H1 (cell line): ENCODE data around the gene TSPAN15. TPM values are rescaled to one million over a fixed set of nuclear protein-coding genes. Genes with fewer than 3 reads are reported as not detected.

Source experiments
- CTCF ChIA-PET: fragments of 300-600 bp; sonication (Branson Sonifier 250); formaldehyde crosslinking; loops from one replicate; lab custom pipeline; 2021; ENCODE audit not compliant: partially characterized antibody; lab: Charles Lee
- POLR2A ChIA-PET: fragments of 300-600 bp; sonication (Branson Sonifier 250); formaldehyde crosslinking; loops from one replicate; lab custom pipeline; 2021; ENCODE audit warnings: inconsistent platforms; ENCODE audit not compliant: partially characterized antibody; lab: Charles Lee
- DNase-seq, 2 experiments: peaks; one replicate each; pipeline versions ENCODE4 v3.0.0 to v3.0.0-alpha.2; 2010 to 2022; ENCODE audit warnings: low spot score in 2 of 2, low read depth in 1 of 2, mixed read lengths in 1 of 2
- FAIRE-seq: peaks from 2 replicates; lab custom pipeline; 2011; peaks lifted over from hg19 to GRCh38; lab: Jason Lieb, UNC
- H2AFZ ChIP-seq: 2 replicates; pipeline ENCODE4 v1.8.1; 2012; ENCODE audit warnings: low read length, inconsistent platforms
- H2AK5ac ChIP-seq: 2 replicates; pipeline ENCODE4 v1.6.1; 2013; ENCODE audit warnings: low read depth, low read length
- H2BK120ac ChIP-seq: replicated peaks from 2 replicates; pipeline ENCODE3; 2013; ENCODE audit warnings: low read depth, low read length, inconsistent platforms
- H2BK12ac ChIP-seq: 2 replicates; pipeline ENCODE4 v1.6.1; 2013; ENCODE audit warnings: low read depth, low read length
- H2BK15ac ChIP-seq: 2 replicates; pipeline ENCODE4 v1.6.1; 2013; ENCODE audit warnings: low read length
- H2BK20ac ChIP-seq: 2 replicates; pipeline ENCODE4 v1.6.1; 2013; ENCODE audit warnings: low read length
- H2BK5ac ChIP-seq: 2 replicates; pipeline ENCODE4 v1.6.1; 2013; ENCODE audit warnings: low read depth, low read length
- H3K14ac ChIP-seq: 2 replicates; pipeline ENCODE4 v1.6.1; 2013; ENCODE audit warnings: inconsistent platforms; ENCODE audit not compliant: insufficient read length
- H3K18ac ChIP-seq: 2 replicates; pipeline ENCODE4 v1.6.1; 2013; ENCODE audit warnings: low read length; ENCODE audit errors: extremely low read depth
- H3K23ac ChIP-seq: 2 replicates; pipeline ENCODE4 v1.6.1; 2013; ENCODE audit warnings: inconsistent platforms; ENCODE audit not compliant: insufficient read length
- H3K23me2 ChIP-seq: 2 replicates; pipeline ENCODE4 v1.6.1; 2013; ENCODE audit warnings: low read depth, low read length
- H3K27ac ChIP-seq: 2 replicates; pipeline ENCODE4 v1.6.1; 2011; ENCODE audit warnings: low read depth, low read length, inconsistent platforms
- H3K27me3 ChIP-seq, 4 experiments: replicated peaks in 1 of 4; 1 replicate in 1 of 4; 2 replicates in 3 of 4; pipeline versions ENCODE4 v1.6.1 to v1.8.1; 2011 to 2013; ENCODE audit warnings: low read length in 3 of 4, mild to moderate bottlenecking in 3 of 4, inconsistent platforms in 2 of 4, mixed read lengths in 2 of 4, moderate library complexity in 1 of 4; ENCODE audit not compliant: control insufficient read depth in 3 of 4, insufficient read depth in 3 of 4; ENCODE audit errors: extremely low read depth in 1 of 4
- H3K36me3 ChIP-seq, 4 experiments: 2 replicates each; pipeline versions ENCODE4 v1.6.1 to v1.8.1; 2011 to 2013; ENCODE audit warnings: mild to moderate bottlenecking in 4 of 4, low read length in 3 of 4, moderate library complexity in 2 of 4, control low read depth in 1 of 4, inconsistent platforms in 1 of 4; ENCODE audit not compliant: insufficient read depth in 4 of 4, control insufficient read depth in 2 of 4
- H3K4ac ChIP-seq: replicated peaks from 2 replicates; pipeline ENCODE3; 2013; ENCODE audit warnings: low read length, low read depth, mixed read lengths, inconsistent platforms; ENCODE audit not compliant: insufficient read length
- H3K4me1 ChIP-seq, 4 experiments: replicated peaks in 1 of 4; 1 replicate in 1 of 4; 2 replicates in 3 of 4; pipeline versions ENCODE4 v1.6.1 to v1.8.1; 2011 to 2013; ENCODE audit warnings: low read length in 3 of 4, inconsistent platforms in 2 of 4, mixed read lengths in 1 of 4; ENCODE audit not compliant: insufficient read depth in 4 of 4, control insufficient read depth in 3 of 4
- H3K4me2 ChIP-seq, 2 experiments: 2 replicates each; pipeline versions ENCODE4 v1.6.1 to v1.8.1; 2011 to 2013; ENCODE audit warnings: low read depth in 2 of 2, low read length in 2 of 2, control low read depth in 1 of 2, inconsistent platforms in 1 of 2, mild to moderate bottlenecking in 1 of 2; ENCODE audit not compliant: insufficient read depth in 1 of 2
- H3K4me3 ChIP-seq, 4 experiments: fragments of 200-600, 300-600 bp in 1 of 4; sonication (generic), shearing (Covaris generic), sonication (Bioruptor Twin) in 1 of 4; 2 replicates each; pipeline versions ENCODE4 v1.5.1 to v1.8.1; 2011 to 2016; ENCODE audit warnings: low read length in 4 of 4, low read depth in 3 of 4, control low read depth in 2 of 4, inconsistent platforms in 2 of 4, mild to moderate bottlenecking in 2 of 4, mixed read lengths in 1 of 4, moderate library complexity in 1 of 4; ENCODE audit not compliant: insufficient read depth in 2 of 4; ENCODE audit errors: extremely low read depth in 1 of 4
- H3K56ac ChIP-seq: replicated peaks from 2 replicates; pipeline ENCODE3; 2013; ENCODE audit warnings: low read depth, mild to moderate bottlenecking, mixed read lengths, low read length, inconsistent platforms; ENCODE audit not compliant: insufficient read length
- H3K79me1 ChIP-seq: 2 replicates; pipeline ENCODE4 v1.6.1; 2013; ENCODE audit warnings: low read depth, low read length, control low read depth
- H3K79me2 ChIP-seq, 2 experiments: 2 replicates each; pipeline versions ENCODE4 v1.6.1 to v1.8.1; 2012 to 2013; ENCODE audit warnings: low read length in 2 of 2, mild to moderate bottlenecking in 2 of 2, inconsistent platforms in 1 of 2; ENCODE audit not compliant: insufficient read depth in 2 of 2, control insufficient read depth in 1 of 2
- H3K9ac ChIP-seq, 4 experiments: replicated peaks in 1 of 4; 1 replicate in 1 of 4; 2 replicates in 3 of 4; pipeline versions ENCODE4 v1.6.1 to v1.8.1; 2011 to 2013; ENCODE audit warnings: low read depth in 3 of 4, low read length in 3 of 4, control low read depth in 2 of 4, mild to moderate bottlenecking in 2 of 4, moderate library complexity in 2 of 4, inconsistent platforms in 1 of 4; ENCODE audit errors: extremely low read depth in 1 of 4
- H3K9me3 ChIP-seq, 2 experiments: 2 replicates each; pipeline versions ENCODE4 v1.6.1 to v1.8.1; 2012 to 2013; ENCODE audit warnings: mild to moderate bottlenecking in 2 of 2, moderate library complexity in 2 of 2, control low read depth in 1 of 2, inconsistent platforms in 1 of 2, low read depth in 1 of 2, low read length in 1 of 2, mixed read lengths in 1 of 2; ENCODE audit not compliant: insufficient read depth in 2 of 2
- H4K20me1 ChIP-seq, 2 experiments: replicated peaks in 1 of 2; 2 replicates each; pipeline versions ENCODE3 to v1.8.1; 2011 to 2013; ENCODE audit warnings: inconsistent platforms in 2 of 2, low read length in 2 of 2, mild to moderate bottlenecking in 1 of 2; ENCODE audit not compliant: insufficient read depth in 2 of 2, control insufficient read depth in 1 of 2
- H4K5ac ChIP-seq: 2 replicates; pipeline ENCODE4 v1.6.1; 2013; ENCODE audit warnings: low read length, low read depth, mixed read lengths, inconsistent platforms; ENCODE audit not compliant: insufficient read length
- H4K8ac ChIP-seq: 2 replicates; pipeline ENCODE4 v1.8.0; 2013; ENCODE audit warnings: mild to moderate bottlenecking, moderate library complexity, low read length, inconsistent platforms; ENCODE audit not compliant: insufficient read depth; ENCODE audit errors: extremely low read depth
- H4K91ac ChIP-seq: replicated peaks from 2 replicates; pipeline ENCODE3; 2013; ENCODE audit warnings: low read length, mixed read lengths, inconsistent platforms; ENCODE audit not compliant: insufficient read length
- ASH2L ChIP-seq: fragments of 200-600, 300-600 bp; sonication (generic); IDR thresholded peaks from one replicate; pipeline ENCODE4 v1.7.1; 2017; ENCODE audit warnings: low read length
- CTCF ChIP-seq, 3 experiments: IDR thresholded peaks; 1 replicate in 2 of 3; 2 replicates in 1 of 3; pipeline versions ENCODE4 v1.5.1 to v1.6.1; 2011; ENCODE audit warnings: low read length in 3 of 3, mild to moderate bottlenecking in 3 of 3, inconsistent platforms in 2 of 3, low read depth in 1 of 3, moderate library complexity in 1 of 3; ENCODE audit not compliant: insufficient read depth in 1 of 3; ENCODE audit errors: control extremely low read depth in 1 of 3
- HDAC2 ChIP-seq, 2 experiments: fragments of 300-600 bp in 1 of 2; sonication (generic) in 1 of 2; IDR thresholded peaks; 2 replicates each; pipeline ENCODE4 v1.6.1; 2011 to 2012; ENCODE audit warnings: low read depth in 2 of 2, low read length in 2 of 2, mild to moderate bottlenecking in 2 of 2, moderate library complexity in 2 of 2, borderline replicate concordance in 1 of 2, inconsistent platforms in 1 of 2
- KDM4A ChIP-seq: IDR thresholded peaks from one replicate; pipeline ENCODE4 v1.7.1; 2012; ENCODE audit warnings: low read depth, mild to moderate bottlenecking, moderate library complexity, low read length, inconsistent platforms; ENCODE audit not compliant: severe bottlenecking
- MAX ChIP-seq: IDR thresholded peaks from 2 replicates; pipeline ENCODE4 v1.6.1; 2012; ENCODE audit warnings: inconsistent platforms
- PHF8 ChIP-seq: fragments of 200-600 bp; sonication (generic); conservative IDR thresholded peaks from 2 replicates; pipeline ENCODE4 v1.7.1; 2012; ENCODE audit warnings: low read depth, mild to moderate bottlenecking, inconsistent platforms, low read length, moderate library complexity
- POU5F1 ChIP-seq: IDR thresholded peaks from 2 replicates; pipeline ENCODE4 v1.6.1; 2011; ENCODE audit warnings: low read depth, mild to moderate bottlenecking, low read length, moderate library complexity
- WGBS, 2 experiments: shearing (Covaris generic) in 1 of 2; methylation state at CpG; one replicate each; pipeline versions ENCODE4 v1.1.6 to v1.1.7; 2013 to 2015; ENCODE audit warnings: low lambda C conversion rate in 2 of 2, mixed read lengths in 2 of 2, inconsistent platforms in 1 of 2, low coverage in 1 of 2, missing lambda C conversion rate in 1 of 2; ENCODE audit not compliant: insufficient replicate concordance in 2 of 2, insufficient coverage in 1 of 2, insufficient read length in 1 of 2; ENCODE audit errors: extremely low coverage in 1 of 2, missing lambda C conversion rate in 1 of 2; 5-methylcytosine and 5-hydroxymethylcytosine counted together
- polyA plus RNA-seq, 7 experiments: library from polyadenylated mRNA; depleted of rRNA in 3 of 7; stranded (reverse) in 5 of 7; unstranded in 2 of 7; fragments of >200 nt in 5 of 7; fragments of 200-250 nt in 2 of 7; gene quantifications; 1 replicate in 5 of 7; 2 replicates in 1 of 7; 4 replicates in 1 of 7; pipeline versions ENCODE4 v1.2.1 to v1.2.3, GENCODE V29; 2011 to 2013; ENCODE audit warnings: missing spikeins in 2 of 7, mixed read lengths in 2 of 7
- total RNA-seq: library from RNA; stranded (reverse); fragmentation: NEBNext Ultra II Directional; extraction: Animal tissue kit (Norgen Biotek cat#: 25700); gene quantifications from 2 replicates; pipeline ENCODE4 v1.2.1, GENCODE V29; 2021

The TSPAN15 gene
- total and polyA plus RNA-seq, 2 of the 8 experiments (the other 6 are each of a cell fraction or from before 2014, with no cell fraction given): 9.7 to 20.0 TPM

GRCh38 chr10:69407621-69408301 lies 43.5 kb upstream of the TSPAN15 start:
- Histone ChIP-seq H3K9me3 (no peaks in the 10 kb centered on the region), H3K14ac (no peak overlapping the region), H3K18ac (peak overlapping the region; percentile 26; the same call in 1 of the 2 replicates), H3K56ac (no peak overlapping the region), H2BK5ac (peak overlapping the region; percentile 76), H3K4me1 (peaks cover 0 to 10% (median 7%) of the 10 kb centered on the region in 4 experiments; a peak in 6 of 7 replicates), H3K79me2 (no peaks in the 10 kb centered on the region), H3K4me3 (no peak overlapping the region), H2BK20ac (0 out of 2 replicates have a peak overlapping the region, but pooled peaks have one; percentile 48), H2AFZ (no peak overlapping the region; the same call in 1 of the 2 replicates), H3K23ac (no peak overlapping the region), H4K8ac (no peak overlapping the region), H3K9ac (no peak overlapping the region; a peak in 1 of 7 replicates), H3K4me2 (no peak overlapping the region), H2BK120ac (no peak overlapping the region), H2BK15ac (peak overlapping the region; percentile 94), H3K27ac (no peak overlapping the region), H2BK12ac (peak overlapping the region; percentile 86; the same call in 1 of the 2 replicates), H3K36me3 (0 out of 8 replicates have a peak, but pooled peaks cover 0 to 2% (median under 1%) of the 10 kb centered on the region in 4 experiments), H2AK5ac (0 out of 2 replicates have a peak overlapping the region, but pooled peaks have one; percentile 4), H3K23me2 (no peaks in the 10 kb centered on the region), H3K4ac (no peak overlapping the region), H4K20me1 (no peaks in the 10 kb centered on the region), H4K5ac (no peak overlapping the region), H3K79me1 (no peaks in the 10 kb centered on the region), H3K27me3 (no peaks in the 10 kb centered on the region), H4K91ac (peak overlapping the region; percentile 61)
- CTCF ChIA-PET: interaction anchor here (0.6 to 7.6 kb wide), 61 partner anchors 9 to 314 kb away, joined by 3 to 69 read pairs (median 4); partner anchors contain the start of genes HK1, HKDC1, TACR2 and TSPAN15
- DNase-seq (peak in 1 of 2 experiments; percentile 65), FAIRE-seq (no peak)
- POLR2A ChIA-PET: interaction anchor here (0.7 to 1.8 kb wide), 7 partner anchors 9 to 231 kb away, joined by 3 to 6 read pairs (median 3); no protein-coding TSS in a partner anchor
- 66% methylated on average over 14 of the region's 14 CpGs; no CpG with 5 or more reads in 1 of the 2 experiments for WGBS, 2 experiments
- TF ChIP-seq MAX (peak; percentile 23; the same call in 1 of the 2 replicates), PHF8 (no peak), CTCF (IDR thresholded peaks at IDR 0.05; ENCODE audit: control extremely low read depth in 1 of 3, insufficient read depth in 1 of 3, low read depth in 1 of 3, low read length in 3 of 3) (peak; percentile 58 to 74 (median 72)), POU5F1 (no peak), HDAC2 (IDR thresholded peaks at IDR 0.05; ENCODE audit: borderline replicate concordance in 1 of 2, low read depth in 2 of 2, low read length in 2 of 2) (no peak), ASH2L (no peak), KDM4A (peak; percentile 4)
